Hepatocyte (in vitro differentiated cells): ENCODE data around the gene COX6B1. TPM values are rescaled to one million over a fixed set of nuclear protein-coding genes. Genes with fewer than 3 reads are reported as not detected.

Experiments
- DNase-seq: peaks from one replicate; pipeline ENCODE4 v3.0.0-alpha.2; 2016; ENCODE audit warnings: low spot score
- H2AFZ ChIP-seq: fragments of 200-600 bp; sonication (generic); 2 replicates; pipeline ENCODE4 v1.6.0; 2016; ENCODE audit warnings: antibody characterized with exemption, mild to moderate bottlenecking
- H3K27ac ChIP-seq: fragments of 200-600 bp; sonication (generic); 2 replicates; pipeline ENCODE4 v1.5.1; 2016; ENCODE audit warnings: mild to moderate bottlenecking
- H3K27me3 ChIP-seq: fragments of 200-600 bp; sonication (generic); 2 replicates; pipeline ENCODE4 v1.6.1; 2016
- H3K36me3 ChIP-seq: fragments of 200-600 bp; sonication (generic); replicated peaks from 2 replicates; pipeline ENCODE4 v1.5.1; 2016; ENCODE audit warnings: low read depth; ENCODE audit not compliant: insufficient read depth
- H3K4me1 ChIP-seq: fragments of 200-600 bp; sonication (generic); 2 replicates; pipeline ENCODE4 v1.5.1; 2016; ENCODE audit warnings: mild to moderate bottlenecking, moderate library complexity; ENCODE audit not compliant: insufficient read depth
- H3K4me2 ChIP-seq: fragments of 200-600 bp; sonication (generic); 2 replicates; pipeline ENCODE4 v1.6.0; 2016
- H3K4me3 ChIP-seq: fragments of 200-600 bp; sonication (generic); 2 replicates; pipeline ENCODE4 v1.5.1; 2016; ENCODE audit warnings: mild to moderate bottlenecking
- H3K79me2 ChIP-seq: fragments of 200-600 bp; sonication (generic); 2 replicates; pipeline ENCODE4 v1.6.0; 2017; ENCODE audit warnings: mild to moderate bottlenecking
- H3K9me2 ChIP-seq: fragments of 200-600 bp; sonication (generic); replicated peaks from 2 replicates; pipeline ENCODE4 v1.6.0; 2017; ENCODE audit warnings: mild to moderate bottlenecking; ENCODE audit not compliant: insufficient read depth
- H3K9me3 ChIP-seq: fragments of 200-600 bp; sonication (generic); 2 replicates; pipeline ENCODE4 v1.5.1; 2016; ENCODE audit warnings: low read depth, mild to moderate bottlenecking
- H4K20me1 ChIP-seq: fragments of 200-600 bp; sonication (generic); 2 replicates; pipeline ENCODE4 v1.6.0; 2016; ENCODE audit warnings: mild to moderate bottlenecking; ENCODE audit not compliant: insufficient read depth, poor library complexity, severe bottlenecking
- EZH2 ChIP-seq: fragments of 200-600 bp; sonication (generic); IDR thresholded peaks from 2 replicates; pipeline ENCODE4 v1.6.1; 2016; ENCODE audit warnings: antibody characterized with exemption, mild to moderate bottlenecking, borderline replicate concordance
- EZH2phosphoT487 ChIP-seq: fragments of 200-600 bp; sonication (generic); IDR thresholded peaks from one replicate; pipeline ENCODE4 v1.6.1; 2018; ENCODE audit warnings: antibody characterized with exemption, mild to moderate bottlenecking, low read depth, moderate library complexity; ENCODE audit not compliant: unreplicated experiment, severe bottlenecking
- WGBS: methylation state at CpG from one replicate; pipeline ENCODE4 v1.1.6; 2016; ENCODE audit warnings: low lambda C conversion rate; ENCODE audit errors: missing lambda C conversion rate; 5-methylcytosine and 5-hydroxymethylcytosine counted together
- polyA plus RNA-seq: library from polyadenylated mRNA; unstranded; fragments of >200 nt; fragmentation: Nextera tagmentation; extraction: Ambion mirVana; gene quantifications from 2 replicates; pipeline ENCODE4 v1.2.1, GENCODE V29; 2016
- total RNA-seq: library from RNA; depleted of rRNA; stranded (reverse); fragments of >200 nt; gene quantifications from 2 replicates; pipeline ENCODE4 v1.2.3, GENCODE V29; 2014
- TF ChIP-seq, protein P1 (sequence below): fragments of 200-600 bp; sonication (generic); IDR thresholded peaks from 2 replicates; pipeline ENCODE4 v1.5.1; 2016; ENCODE audit warnings: antibody characterized with exemption, mild to moderate bottlenecking; ENCODE audit not compliant: poor library complexity

The COX6B1 gene
- total and polyA plus RNA-seq, 2 experiments from 2014 or later = 586 to 692 TPM

DNA sequence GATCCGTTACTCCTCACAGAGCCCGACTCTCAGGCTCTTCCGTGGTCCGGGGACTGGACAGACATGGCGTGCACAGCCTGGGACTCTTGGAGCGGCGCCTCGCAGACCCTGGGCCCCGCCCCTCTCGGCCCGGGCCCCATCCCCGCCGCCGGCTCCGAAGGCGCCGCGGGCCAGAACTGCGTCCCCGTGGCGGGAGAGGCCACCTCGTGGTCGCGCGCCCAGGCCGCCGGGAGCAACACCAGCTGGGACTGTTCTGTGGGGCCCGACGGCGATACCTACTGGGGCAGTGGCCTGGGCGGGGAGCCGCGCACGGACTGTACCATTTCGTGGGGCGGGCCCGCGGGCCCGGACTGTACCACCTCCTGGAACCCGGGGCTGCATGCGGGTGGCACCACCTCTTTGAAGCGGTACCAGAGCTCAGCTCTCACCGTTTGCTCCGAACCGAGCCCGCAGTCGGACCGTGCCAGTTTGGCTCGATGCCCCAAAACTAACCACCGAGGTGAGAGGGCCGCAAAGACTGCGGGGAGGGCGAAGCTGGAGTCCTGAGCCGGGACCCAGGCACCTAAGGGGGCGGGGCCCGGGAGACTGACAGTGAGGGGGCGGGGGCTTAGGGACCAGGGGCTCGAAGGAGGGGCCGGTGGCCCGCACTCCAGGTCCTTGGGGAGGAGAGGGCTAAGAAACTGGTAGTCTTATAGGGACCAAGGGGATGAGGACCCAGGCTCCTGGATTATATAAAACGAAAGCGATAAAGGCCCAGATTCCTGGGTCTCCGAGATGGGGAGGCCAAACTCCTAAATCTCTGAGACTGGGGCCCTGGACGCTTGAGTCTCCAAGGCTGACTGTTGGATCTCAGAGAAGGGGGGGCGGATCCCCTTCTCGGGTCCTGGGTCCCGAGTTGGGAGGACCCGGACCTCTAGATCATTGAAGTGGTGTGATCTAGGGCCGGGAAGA lies 4.6 kb upstream of the COX6B1 start:
- H4K20me1 ChIP-seq = no peaks in the 10 kb centered on the region
- no peaks in the 10 kb centered on the region for H3K9me2 ChIP-seq
- H3K27ac ChIP-seq = peak overlapping the region; percentile 96
- peak overlapping the region; percentile 84 for H2AFZ ChIP-seq
- no peaks in the 10 kb centered on the region for H3K36me3 ChIP-seq
- no peaks in the 10 kb centered on the region for H3K9me3 ChIP-seq
- peaks cover 12% of the 10 kb centered on the region for H3K4me1 ChIP-seq
- 1% methylated on average over 58 of the region's 69 CpGs for WGBS
- peak overlapping the region; percentile 94 for H3K4me2 ChIP-seq
- peak; percentile 93 for DNase-seq
- H3K79me2 ChIP-seq = peaks cover 2% of the 10 kb centered on the region
- H3K4me3 ChIP-seq = peak overlapping the region; percentile 54
- TF ChIP-seq, protein P1, sequence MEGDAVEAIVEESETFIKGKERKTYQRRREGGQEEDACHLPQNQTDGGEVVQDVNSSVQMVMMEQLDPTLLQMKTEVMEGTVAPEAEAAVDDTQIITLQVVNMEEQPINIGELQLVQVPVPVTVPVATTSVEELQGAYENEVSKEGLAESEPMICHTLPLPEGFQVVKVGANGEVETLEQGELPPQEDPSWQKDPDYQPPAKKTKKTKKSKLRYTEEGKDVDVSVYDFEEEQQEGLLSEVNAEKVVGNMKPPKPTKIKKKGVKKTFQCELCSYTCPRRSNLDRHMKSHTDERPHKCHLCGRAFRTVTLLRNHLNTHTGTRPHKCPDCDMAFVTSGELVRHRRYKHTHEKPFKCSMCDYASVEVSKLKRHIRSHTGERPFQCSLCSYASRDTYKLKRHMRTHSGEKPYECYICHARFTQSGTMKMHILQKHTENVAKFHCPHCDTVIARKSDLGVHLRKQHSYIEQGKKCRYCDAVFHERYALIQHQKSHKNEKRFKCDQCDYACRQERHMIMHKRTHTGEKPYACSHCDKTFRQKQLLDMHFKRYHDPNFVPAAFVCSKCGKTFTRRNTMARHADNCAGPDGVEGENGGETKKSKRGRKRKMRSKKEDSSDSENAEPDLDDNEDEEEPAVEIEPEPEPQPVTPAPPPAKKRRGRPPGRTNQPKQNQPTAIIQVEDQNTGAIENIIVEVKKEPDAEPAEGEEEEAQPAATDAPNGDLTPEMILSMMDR = no peak
- TF ChIP-seq EZH2phosphoT487 = no peak
- H3K27me3 ChIP-seq = no peaks in the 10 kb centered on the region

DNA sequence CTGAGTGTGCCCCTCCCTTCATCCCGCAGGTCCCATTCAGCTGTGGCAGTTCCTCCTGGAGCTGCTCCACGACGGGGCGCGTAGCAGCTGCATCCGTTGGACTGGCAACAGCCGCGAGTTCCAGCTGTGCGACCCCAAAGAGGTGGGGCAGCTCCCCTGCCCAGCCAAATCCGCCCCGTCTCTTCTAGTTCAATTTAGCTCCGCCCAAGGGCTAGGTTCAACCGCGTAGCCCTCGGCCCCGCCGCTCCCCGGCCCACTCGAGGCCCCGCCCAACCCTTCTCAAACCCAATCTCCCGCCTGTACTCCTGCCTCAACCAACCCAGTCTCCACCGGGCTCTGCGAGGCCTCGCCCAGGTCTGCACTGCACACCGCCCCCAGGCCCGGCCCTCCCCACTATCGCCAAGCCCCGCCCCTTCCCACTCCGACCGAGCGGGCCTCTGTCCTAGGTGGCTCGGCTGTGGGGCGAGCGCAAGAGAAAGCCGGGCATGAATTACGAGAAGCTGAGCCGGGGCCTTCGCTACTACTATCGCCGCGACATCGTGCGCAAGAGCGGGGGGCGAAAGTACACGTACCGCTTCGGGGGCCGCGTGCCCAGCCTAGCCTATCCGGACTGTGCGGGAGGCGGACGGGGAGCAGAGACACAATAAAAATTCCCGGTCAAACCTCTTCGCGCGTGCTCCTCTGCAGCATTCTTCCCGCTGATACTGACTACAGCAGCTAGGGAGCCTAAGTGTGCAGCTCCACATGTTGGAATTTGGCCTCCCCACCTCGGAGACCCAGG lies 3.7 kb upstream of the COX6B1 start:
- H3K9me2 ChIP-seq = no peaks in the 10 kb centered on the region
- peak overlapping the region; percentile 96 for H3K27ac ChIP-seq
- no peaks in the 10 kb centered on the region for H3K36me3 ChIP-seq
- peak; percentile 96 for DNase-seq
- peak overlapping the region; percentile 54 for H3K4me3 ChIP-seq
- H3K79me2 ChIP-seq = peaks cover 11% of the 10 kb centered on the region
- TF ChIP-seq EZH2 = no peak
- TF ChIP-seq, protein P1 = no peak
- TF ChIP-seq EZH2phosphoT487 = no peak
- peaks cover 16% of the 10 kb centered on the region for H3K4me1 ChIP-seq
- H4K20me1 ChIP-seq = peaks cover under 1% of the 10 kb centered on the region
- H3K4me2 ChIP-seq = peak overlapping the region; percentile 94
- H3K27me3 ChIP-seq = no peaks in the 10 kb centered on the region
- no peaks in the 10 kb centered on the region for H3K9me3 ChIP-seq
- WGBS = under 1% methylated on average over 49 of the region's 60 CpGs
- H2AFZ ChIP-seq = peak overlapping the region; percentile 84

DNA sequence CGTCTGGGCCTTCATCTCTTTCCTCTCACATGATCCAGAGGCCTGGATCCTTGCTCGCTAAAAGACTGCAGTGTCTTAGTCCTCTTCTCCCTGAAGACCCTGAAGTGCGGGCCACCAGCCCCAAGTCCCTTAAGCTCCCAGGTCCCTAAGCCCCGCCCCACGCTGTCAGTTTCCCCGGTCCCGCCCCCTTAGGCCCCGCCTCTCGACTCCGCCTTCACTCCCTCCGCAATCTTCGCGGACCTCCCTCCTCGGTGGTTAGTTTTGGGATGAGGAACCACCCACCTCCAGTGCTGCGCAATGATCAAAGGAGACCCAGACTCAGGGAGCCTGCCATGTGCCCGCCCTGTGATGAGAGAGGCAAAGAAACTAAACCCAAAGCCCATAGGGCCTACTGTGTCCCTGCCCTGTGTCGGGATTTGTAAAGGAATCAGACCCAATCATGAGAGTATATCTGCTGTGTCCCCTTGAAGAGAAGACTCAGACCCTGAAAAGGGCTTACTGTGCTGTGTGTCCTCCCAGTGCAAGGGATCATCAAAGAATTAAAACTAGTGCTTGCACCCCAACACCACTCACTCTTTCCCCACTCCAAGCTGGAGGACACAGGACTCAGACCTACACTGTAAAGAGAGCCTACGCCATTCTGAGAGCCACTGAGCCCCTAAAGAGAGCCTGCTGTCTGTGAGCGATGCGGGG lies 3.0 kb upstream of the COX6B1 start:
- peak overlapping the region; percentile 30 for H3K4me3 ChIP-seq
- H3K9me3 ChIP-seq = no peaks in the 10 kb centered on the region
- peaks cover 4% of the 10 kb centered on the region for H4K20me1 ChIP-seq
- peaks cover 16% of the 10 kb centered on the region for H3K4me1 ChIP-seq
- H3K27ac ChIP-seq = peak overlapping the region; percentile 96
- no peaks in the 10 kb centered on the region for H3K36me3 ChIP-seq
- 25% methylated on average over 12 of the region's 20 CpGs for WGBS
- H3K4me2 ChIP-seq = peak overlapping the region; percentile 94
- DNase-seq = peak; percentile 84
- TF ChIP-seq, protein P1 = no peak
- TF ChIP-seq EZH2 (no peak), EZH2phosphoT487 (no peak)
- no peaks in the 10 kb centered on the region for H3K27me3 ChIP-seq
- no peaks in the 10 kb centered on the region for H3K9me2 ChIP-seq
- H2AFZ ChIP-seq = peak overlapping the region; percentile 75
- H3K79me2 ChIP-seq = peaks cover 18% of the 10 kb centered on the region
